ENCODE measurements around the gene POPDC2.

POPDC2 gene

GRCh38 chr3:119644481-119644880, 15.9 kb downstream of the POPDC2 start:
- H3K27ac ChIP-seq, result no peak overlapping the region
- TF ChIP-seq CTCF (conservative IDR thresholded peaks at IDR 0.05), result no peak

DNA sequence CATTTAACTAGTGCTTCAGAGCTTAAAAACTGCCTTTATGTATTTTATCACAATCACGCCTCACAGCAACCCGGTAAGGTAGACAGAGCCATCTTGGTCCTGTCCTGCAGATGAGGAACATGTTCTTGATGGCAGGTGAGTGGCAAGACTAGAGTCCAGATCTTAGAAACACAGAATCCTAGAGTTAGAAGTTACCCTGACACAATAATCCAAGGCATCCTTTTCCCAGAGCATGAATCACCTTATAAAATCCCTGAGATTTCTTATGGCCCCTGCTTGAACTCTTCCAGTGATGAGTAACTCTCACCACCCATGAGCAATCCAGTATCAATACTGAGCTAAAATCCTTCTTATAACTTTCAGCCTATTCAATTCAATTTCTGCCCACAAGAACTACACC, 16.9 kb downstream of the POPDC2 start:
- TF ChIP-seq CTCF (conservative IDR thresholded peaks at IDR 0.05), result no peak
- no peak overlapping the region for H3K27ac ChIP-seq

GRCh38 chr3:119642746-119643473, 17.5 kb downstream of the POPDC2 start:
- TF ChIP-seq CTCF (conservative IDR thresholded peaks at IDR 0.05), result no peak
- no peak overlapping the region for H3K27ac ChIP-seq

GRCh38 chr3:119641416-119641815, 19.0 kb downstream of the POPDC2 start:
- H3K27ac ChIP-seq, result no peak overlapping the region
- TF ChIP-seq CTCF (conservative IDR thresholded peaks at IDR 0.05), result no peak

- TF ChIP-seq CTCF (conservative IDR thresholded peaks at IDR 0.05), result no peak
- no peak overlapping the region for H3K27ac ChIP-seq
These were observed 20.7 kb downstream of the POPDC2 start for GRCh38 chr3:119639494-119640350.

DNA sequence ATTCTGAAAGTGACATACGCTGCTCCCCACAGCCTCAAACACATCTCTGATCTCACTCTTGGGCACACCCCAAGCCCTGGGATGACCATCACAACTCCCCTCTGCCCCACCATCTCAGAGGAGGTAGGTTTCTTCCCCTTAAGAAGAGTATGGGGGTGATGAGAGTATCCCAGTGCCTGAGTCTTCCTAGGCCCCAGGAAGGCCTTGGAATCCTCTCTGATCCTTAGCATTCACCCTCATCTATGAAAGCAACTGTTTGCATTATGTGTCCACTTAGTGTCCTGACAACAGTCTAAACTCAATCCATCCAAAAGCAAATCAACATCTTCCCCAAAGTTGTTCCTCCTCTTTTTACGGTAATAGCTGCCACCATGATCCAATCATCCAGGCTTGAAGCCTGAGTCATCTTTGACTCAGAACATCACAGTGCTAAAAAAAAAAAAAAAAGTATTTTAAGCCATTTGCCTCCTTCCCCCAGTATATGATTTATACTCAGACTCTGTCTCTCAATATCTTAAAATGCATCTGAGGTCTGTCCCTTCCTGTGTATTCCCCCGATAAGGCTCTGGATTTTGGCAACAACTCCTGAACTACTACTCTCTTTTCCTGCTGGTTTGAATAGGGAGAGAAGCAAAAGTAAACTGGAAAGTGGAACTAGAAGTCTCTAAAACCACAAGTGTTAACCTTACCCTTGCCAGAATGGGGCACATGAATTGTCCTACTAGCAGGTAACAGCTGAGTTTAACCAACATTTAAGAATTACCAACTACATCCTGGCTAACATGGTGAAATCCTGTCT, 22.5 kb downstream of the POPDC2 start:
- no peak for TF ChIP-seq CTCF (conservative IDR thresholded peaks at IDR 0.05)

More for the DNA sequence above, 22.5 kb downstream of the POPDC2 start:
- H3K27ac ChIP-seq, result no peak overlapping the region
